ENCODE results near the gene MAP3K8. TPM values are rescaled to one million over a fixed set of nuclear protein-coding genes. Genes with fewer than 3 reads are reported as not detected.

MAP3K8 gene
- total RNA-seq, 2 donors from 2014 or later: 10.2 to 11.7 TPM

DNA sequence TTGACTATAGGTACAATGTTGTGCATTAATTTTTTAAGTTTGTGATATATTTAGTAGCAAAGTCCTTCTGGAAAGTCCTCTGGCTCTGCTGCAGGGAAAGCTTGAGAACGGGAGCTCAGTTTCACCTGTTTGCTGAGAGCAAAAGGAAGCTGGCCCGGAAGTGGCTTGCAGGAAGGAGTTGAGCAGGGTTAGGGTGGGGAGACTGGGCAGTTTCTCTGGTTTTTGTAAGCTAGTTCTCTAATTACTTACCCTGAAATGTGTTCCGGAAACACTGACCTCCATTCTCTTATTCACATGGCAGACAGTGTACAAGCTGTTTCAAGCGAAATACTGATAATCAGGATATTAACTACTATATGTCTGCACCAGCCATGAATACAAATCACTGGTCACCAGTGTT is 22.3 kb downstream of the MAP3K8 start:
- peaks cover 46% of the 10 kb centered on the region for H3K36me3 Mint-ChIP-seq (ENCODE audit: low read depth)
- no peak for DNase-seq
- no peaks in the 10 kb centered on the region for H3K27me3 Mint-ChIP-seq (ENCODE audit: insufficient read depth)
- Histone ChIP-seq H3K9me3 (ENCODE audit: control insufficient read depth, low read length) (no peaks in the 10 kb centered on the region), H3K36me3 (ENCODE audit: control insufficient read depth, insufficient read depth, low read length) (peaks cover 92% of the 10 kb centered on the region), H3K4me3 (ENCODE audit: low read length) (no peak overlapping the region), H3K9ac (ENCODE audit: extremely low read depth, low read length, poor library complexity, severe bottlenecking) (no peak overlapping the region), H3K27me3 (ENCODE audit: control insufficient read depth, insufficient read depth, low read length, poor library complexity, severe bottlenecking) (no peaks in the 10 kb centered on the region), H3K27ac (ENCODE audit: low read depth, low read length) (no peak overlapping the region), H3K4me1 (ENCODE audit: control insufficient read depth, insufficient read depth, low read length) (no peaks in the 10 kb centered on the region)
- WGBS, 2 experiments (ENCODE audit: insufficient coverage in 1 of 2, insufficient read length in 1 of 2): 82 to 91% methylated on average over 3 to 4 of the region's 4 CpGs
- TF ChIP-seq, protein P1, sequence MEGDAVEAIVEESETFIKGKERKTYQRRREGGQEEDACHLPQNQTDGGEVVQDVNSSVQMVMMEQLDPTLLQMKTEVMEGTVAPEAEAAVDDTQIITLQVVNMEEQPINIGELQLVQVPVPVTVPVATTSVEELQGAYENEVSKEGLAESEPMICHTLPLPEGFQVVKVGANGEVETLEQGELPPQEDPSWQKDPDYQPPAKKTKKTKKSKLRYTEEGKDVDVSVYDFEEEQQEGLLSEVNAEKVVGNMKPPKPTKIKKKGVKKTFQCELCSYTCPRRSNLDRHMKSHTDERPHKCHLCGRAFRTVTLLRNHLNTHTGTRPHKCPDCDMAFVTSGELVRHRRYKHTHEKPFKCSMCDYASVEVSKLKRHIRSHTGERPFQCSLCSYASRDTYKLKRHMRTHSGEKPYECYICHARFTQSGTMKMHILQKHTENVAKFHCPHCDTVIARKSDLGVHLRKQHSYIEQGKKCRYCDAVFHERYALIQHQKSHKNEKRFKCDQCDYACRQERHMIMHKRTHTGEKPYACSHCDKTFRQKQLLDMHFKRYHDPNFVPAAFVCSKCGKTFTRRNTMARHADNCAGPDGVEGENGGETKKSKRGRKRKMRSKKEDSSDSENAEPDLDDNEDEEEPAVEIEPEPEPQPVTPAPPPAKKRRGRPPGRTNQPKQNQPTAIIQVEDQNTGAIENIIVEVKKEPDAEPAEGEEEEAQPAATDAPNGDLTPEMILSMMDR (conservative IDR thresholded peaks at IDR 0.05): no peak
- no peak overlapping the region for H3K27ac Mint-ChIP-seq
- peaks cover 9% of the 10 kb centered on the region for H3K4me1 Mint-ChIP-seq
- H3K4me3 Mint-ChIP-seq: no peak overlapping the region
- no peaks in the 10 kb centered on the region for H3K9me3 Mint-ChIP-seq

DNA sequence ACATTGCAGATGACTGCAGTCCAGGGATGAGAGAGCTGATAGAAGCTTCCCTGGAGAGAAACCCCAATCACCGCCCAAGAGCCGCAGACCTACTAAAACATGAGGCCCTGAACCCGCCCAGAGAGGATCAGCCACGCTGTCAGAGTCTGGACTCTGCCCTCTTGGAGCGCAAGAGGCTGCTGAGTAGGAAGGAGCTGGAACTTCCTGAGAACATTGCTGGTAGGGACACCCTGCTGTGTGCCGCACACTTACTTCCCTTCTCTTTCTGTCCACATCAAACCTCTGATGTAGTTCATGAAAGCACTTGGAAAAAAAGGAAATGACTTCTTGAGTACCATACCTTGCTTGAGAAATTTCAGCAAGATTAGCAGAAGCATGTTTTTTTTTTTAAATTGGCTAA is 25.3 kb downstream of the MAP3K8 start:
- Histone ChIP-seq H3K4me1 (ENCODE audit: control insufficient read depth, insufficient read depth, low read length) (no peaks in the 10 kb centered on the region), H3K4me3 (ENCODE audit: low read length) (no peak overlapping the region), H3K9ac (ENCODE audit: extremely low read depth, low read length, poor library complexity, severe bottlenecking) (no peak overlapping the region), H3K36me3 (ENCODE audit: control insufficient read depth, insufficient read depth, low read length) (peaks cover 75% of the 10 kb centered on the region), H3K27me3 (ENCODE audit: control insufficient read depth, insufficient read depth, low read length, poor library complexity, severe bottlenecking) (no peaks in the 10 kb centered on the region), H3K9me3 (ENCODE audit: control insufficient read depth, low read length) (no peaks in the 10 kb centered on the region), H3K27ac (ENCODE audit: low read depth, low read length) (no peak overlapping the region)
- TF ChIP-seq, protein P1 (conservative IDR thresholded peaks at IDR 0.05): no peak
- no peak for DNase-seq
- Mint-ChIP-seq H3K36me3 (ENCODE audit: low read depth) (peaks cover 31% of the 10 kb centered on the region), H3K27ac (no peak overlapping the region), H3K27me3 (ENCODE audit: insufficient read depth) (no peaks in the 10 kb centered on the region), H3K4me1 (peaks cover 9% of the 10 kb centered on the region), H3K4me3 (no peak overlapping the region), H3K9me3 (no peaks in the 10 kb centered on the region)
- WGBS, 2 experiments (ENCODE audit: insufficient coverage in 1 of 2, insufficient read length in 1 of 2): 93 to 100% methylated on average over 5 to 6 of the region's 6 CpGs

DNA sequence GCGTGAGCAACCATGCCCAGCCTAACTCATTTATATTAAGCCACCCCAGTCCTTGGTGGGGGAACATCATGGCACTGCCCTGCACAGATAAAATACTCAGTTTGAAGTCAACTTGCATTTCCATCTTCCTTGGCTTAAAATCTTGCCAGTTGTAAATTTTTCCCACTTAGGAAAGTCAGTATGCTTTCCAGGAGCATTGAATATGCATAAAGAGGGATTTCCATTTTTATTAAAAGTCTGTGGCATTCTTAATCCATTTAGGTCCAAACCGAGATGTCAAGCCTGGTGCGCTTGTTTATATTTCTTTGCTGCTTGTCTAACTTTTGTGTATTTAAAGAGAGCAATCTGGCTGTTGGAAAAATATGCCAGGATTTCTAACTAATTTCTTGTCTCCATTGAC is 26.1 kb downstream of the MAP3K8 start:
- Mint-ChIP-seq H3K4me3 (no peak overlapping the region), H3K9me3 (no peaks in the 10 kb centered on the region), H3K36me3 (ENCODE audit: low read depth) (peaks cover 31% of the 10 kb centered on the region), H3K27me3 (ENCODE audit: insufficient read depth) (no peaks in the 10 kb centered on the region), H3K27ac (no peak overlapping the region), H3K4me1 (peaks cover 9% of the 10 kb centered on the region)
- Histone ChIP-seq H3K36me3 (ENCODE audit: control insufficient read depth, insufficient read depth, low read length) (peaks cover 67% of the 10 kb centered on the region), H3K27me3 (ENCODE audit: control insufficient read depth, insufficient read depth, low read length, poor library complexity, severe bottlenecking) (no peaks in the 10 kb centered on the region), H3K4me1 (ENCODE audit: control insufficient read depth, insufficient read depth, low read length) (no peaks in the 10 kb centered on the region), H3K9me3 (ENCODE audit: control insufficient read depth, low read length) (no peaks in the 10 kb centered on the region), H3K27ac (ENCODE audit: low read depth, low read length) (no peak overlapping the region), H3K9ac (ENCODE audit: extremely low read depth, low read length, poor library complexity, severe bottlenecking) (no peak overlapping the region), H3K4me3 (ENCODE audit: low read length) (no peak overlapping the region)
- no peak for DNase-seq
- TF ChIP-seq, protein P1 (conservative IDR thresholded peaks at IDR 0.05): no peak
- 91 to 100% methylated on average over 1 to 3 of the region's 3 CpGs for WGBS, 2 experiments (ENCODE audit: insufficient coverage in 1 of 2, insufficient read length in 1 of 2)
